IMR-90 (cell line): ENCODE measurements around the gene PANK3. TPM values are rescaled to one million over a fixed set of nuclear protein-coding genes. Genes with fewer than 3 reads are reported as not detected.
"Not testable (repeated sequence)": the region's sequence is repeated elsewhere in the genome, so short reads cannot be mapped to it uniquely, and the experiment has no call there.

Source experiments
- ATAC-seq: fragments of 200-7000 bp; cut with Tn5 transposase; 2 replicates; pipeline ENCODE4 v1.9.1; 2020; ENCODE audit warnings: low read depth, mild to moderate bottlenecking, moderate library complexity
- BruUV-seq: library from RNA; stranded (reverse); fragments of 400-500 nt; replicated peaks from 2 replicates; lab custom pipeline; 2021; lab: Mats Ljungman, UMichigan
- CTCF ChIA-PET: fragments of 300-600 bp; formaldehyde crosslinking; extraction: SDS; loops from one replicate; lab custom pipeline; 2021; ENCODE audit warnings: antibody characterized with exemption; lab: Yijun Ruan, JAX
- POLR2A ChIA-PET: fragments of 300-600 bp; sonication (Branson Sonifier 250); formaldehyde crosslinking; loops from one replicate; lab custom pipeline; 2022; ENCODE audit warnings: antibody characterized with exemption; ENCODE audit not compliant: unreplicated experiment; lab: Charles Lee
- DNase-seq: peaks from one replicate; pipeline ENCODE4 v3.0.0; 2013
- H2AFZ ChIP-seq: replicated peaks from 2 replicates; pipeline ENCODE3; 2013; ENCODE audit warnings: low read length, mild to moderate bottlenecking; ENCODE audit not compliant: poor library complexity
- H2AK5ac ChIP-seq: 2 replicates; pipeline ENCODE4 v1.6.1; 2013; ENCODE audit warnings: low read depth, low read length, inconsistent platforms
- H2AK9ac ChIP-seq: replicated peaks from 2 replicates; pipeline ENCODE3; 2013; ENCODE audit warnings: mild to moderate bottlenecking, low read depth, low read length, moderate library complexity; ENCODE audit not compliant: poor library complexity
- H2BK120ac ChIP-seq: 2 replicates; pipeline ENCODE4 v1.6.1; 2013; ENCODE audit warnings: low read depth, low read length, inconsistent platforms
- H2BK15ac ChIP-seq: 3 replicates; pipeline ENCODE4 v1.6.1; 2013; ENCODE audit warnings: low read depth, low read length, inconsistent platforms
- H2BK20ac ChIP-seq: 2 replicates; pipeline ENCODE4 v1.6.1; 2013; ENCODE audit warnings: low read depth, mild to moderate bottlenecking, inconsistent platforms, low read length, moderate library complexity
- H2BK5ac ChIP-seq: 2 replicates; pipeline ENCODE4 v1.6.1; 2013; ENCODE audit warnings: mild to moderate bottlenecking, low read depth, low read length, inconsistent platforms; ENCODE audit not compliant: poor library complexity, severe bottlenecking
- H3K14ac ChIP-seq: replicated peaks from 2 replicates; pipeline ENCODE4 v1.6.1; 2013; ENCODE audit warnings: low read depth, low read length, inconsistent platforms
- H3K18ac ChIP-seq: 2 replicates; pipeline ENCODE4 v1.6.1; 2013; ENCODE audit warnings: low read depth, low read length, control low read depth
- H3K23ac ChIP-seq: 2 replicates; pipeline ENCODE4 v1.6.1; 2013; ENCODE audit warnings: low read depth, low read length, inconsistent platforms
- H3K27ac ChIP-seq: 2 replicates; pipeline ENCODE4 v1.5.1; 2013; ENCODE audit warnings: mild to moderate bottlenecking, control low read depth, low read length; ENCODE audit not compliant: insufficient read depth
- H3K27me3 ChIP-seq: 2 replicates; pipeline ENCODE4 v1.6.1; 2013; ENCODE audit warnings: low read length; ENCODE audit not compliant: control insufficient read depth, insufficient read depth
- H3K36me3 ChIP-seq: 2 replicates; pipeline ENCODE4 v1.6.1; 2013; ENCODE audit warnings: low read length, mixed read lengths; ENCODE audit not compliant: control insufficient read depth, insufficient read depth
- H3K4ac ChIP-seq: 2 replicates; pipeline ENCODE4 v1.6.1; 2013; ENCODE audit warnings: low read depth, low read length, inconsistent platforms
- H3K4me1 ChIP-seq: 2 replicates; pipeline ENCODE4 v1.6.1; 2013; ENCODE audit warnings: low read length, mixed read lengths; ENCODE audit not compliant: control insufficient read depth, insufficient read depth
- H3K4me2 ChIP-seq: 2 replicates; pipeline ENCODE4 v1.6.1; 2013; ENCODE audit warnings: low read depth, mild to moderate bottlenecking, control low read depth, low read length, moderate library complexity
- H3K4me3 ChIP-seq: 2 replicates; pipeline ENCODE4 v1.5.1; 2013; ENCODE audit warnings: low read depth, mild to moderate bottlenecking, control low read depth, low read length, moderate library complexity; ENCODE audit not compliant: insufficient read depth
- H3K56ac ChIP-seq: 2 replicates; pipeline ENCODE4 v1.6.1; 2013; ENCODE audit warnings: low read length, inconsistent platforms; ENCODE audit not compliant: insufficient read depth; ENCODE audit errors: extremely low read depth
- H3K79me1 ChIP-seq, 2 experiments: 2 replicates each; pipeline ENCODE4 v1.6.1; 2013; ENCODE audit warnings: low read length in 2 of 2, inconsistent platforms in 1 of 2, low read depth in 1 of 2
- H3K9ac ChIP-seq: 2 replicates; pipeline ENCODE4 v1.6.1; 2013; ENCODE audit warnings: low read depth, low read length, control low read depth
- H3K9me1 ChIP-seq: 2 replicates; pipeline ENCODE4 v1.6.1; 2013; ENCODE audit warnings: low read length, inconsistent platforms; ENCODE audit not compliant: insufficient read depth
- H3K9me3 ChIP-seq: 2 replicates; pipeline ENCODE4 v1.6.1; 2013; ENCODE audit warnings: low read length; ENCODE audit not compliant: control insufficient read depth, insufficient read depth
- H4K20me1 ChIP-seq: 2 replicates; pipeline ENCODE4 v1.6.1; 2013; ENCODE audit warnings: low read length, inconsistent platforms; ENCODE audit not compliant: insufficient read depth
- H4K5ac ChIP-seq: 2 replicates; pipeline ENCODE4 v1.6.1; 2013; ENCODE audit warnings: mild to moderate bottlenecking, low read depth, low read length, control low read depth
- H4K8ac ChIP-seq, 2 experiments: 2 replicates each; pipeline ENCODE4 v1.6.1; 2013; ENCODE audit warnings: low read depth in 2 of 2, low read length in 2 of 2, control low read depth in 1 of 2, inconsistent platforms in 1 of 2
- H4K91ac ChIP-seq: 2 replicates; pipeline ENCODE4 v1.6.1; 2013; ENCODE audit warnings: low read depth, low read length, inconsistent platforms; ENCODE audit not compliant: insufficient read depth
- FOS ChIP-seq: fragments of 150-350 bp; IDR thresholded peaks from 2 replicates; pipeline ENCODE4 v1.6.1; 2016; ENCODE audit warnings: low read depth, low read length
- NFE2L2 ChIP-seq: fragments of 150-350 bp; IDR thresholded peaks from 2 replicates; pipeline ENCODE4 v1.6.1; 2016; ENCODE audit warnings: low read depth, mild to moderate bottlenecking, low read length
- RAD21 ChIP-seq: IDR thresholded peaks from 2 replicates; pipeline ENCODE4 v1.6.1; 2012; ENCODE audit warnings: low read length, improper control_type of control experiment
- RFX5 ChIP-seq: IDR thresholded peaks from 2 replicates; pipeline ENCODE4 v1.8.0; 2012; ENCODE audit warnings: low read depth, mild to moderate bottlenecking, low read length, moderate library complexity
- WGBS, 2 experiments: methylation state at CpG; one replicate each; pipeline versions ENCODE4 v1.1.5 to v1.1.7; 2013; ENCODE audit warnings: missing lambda C conversion rate in 2 of 2; ENCODE audit not compliant: insufficient read length in 1 of 2; ENCODE audit errors: extremely low coverage in 2 of 2; 5-methylcytosine and 5-hydroxymethylcytosine counted together
- dilution Hi-C: fragments of 300-500 bp; cut with HindIII; formaldehyde crosslinking; loops from one replicate; pipeline ENCODE4 v1.14.3; 2018; ENCODE audit warnings: low sequenced_read_pairs; ENCODE audit not compliant: unreplicated experiment
- in situ Hi-C: fragments of 300-500 bp; cut with MboI; formaldehyde crosslinking; loops from 3 replicates; pipeline ENCODE4 v1.14.3; 2019; ENCODE audit warnings: low sequenced_read_pairs, inconsistent platforms, mixed read lengths
- intact Hi-C: fragments of 100-400 bp; cut with micrococcal nuclease; formaldehyde crosslinking; loops from 2 replicates; pipeline ENCODE4 v1.10.0; 2022
- polyA plus RNA-seq, 3 experiments: library from polyadenylated mRNA; depleted of rRNA; stranded (reverse); fragments of >200 nt; gene quantifications; 2 replicates each; pipeline ENCODE4 v1.2.3, GENCODE V29; 2012; ENCODE audit warnings: low replicate concordance in 1 of 3
- total RNA-seq: library from RNA; depleted of rRNA; stranded (reverse); fragments of >200 nt; gene quantifications from 2 replicates; pipeline ENCODE4 v1.2.3, GENCODE V29; 2012

PANK3 gene
- total and polyA plus RNA-seq, 2 of the 4 experiments (the other 2 are of a cell fraction) = 6.9 to 21.0 TPM

DNA sequence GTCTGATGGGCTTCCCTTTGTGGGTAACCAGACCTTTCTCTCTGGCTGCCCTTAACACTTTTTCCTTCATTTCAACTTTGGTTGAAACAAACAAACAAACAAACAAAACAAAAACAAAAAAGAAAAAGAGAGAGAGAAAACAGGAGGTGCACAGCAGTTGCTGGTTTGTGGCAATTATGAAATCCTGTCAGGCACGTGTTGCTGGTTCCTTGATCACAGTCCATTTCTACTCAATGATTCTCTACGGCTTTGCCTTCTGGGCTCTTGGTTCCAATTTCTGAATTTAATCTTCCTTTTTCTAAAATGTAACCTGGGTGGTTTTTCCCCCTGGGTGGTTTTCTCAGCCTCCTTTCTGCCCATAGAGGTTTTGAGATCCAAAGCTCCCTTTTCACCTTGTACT lies 17.8 kb upstream of the PANK3 start:
- no peak overlapping the region for H3K9ac ChIP-seq
- no peak overlapping the region for H2BK20ac ChIP-seq
- H3K23ac ChIP-seq = no peak overlapping the region
- H2BK120ac ChIP-seq = no peak overlapping the region
- H3K27me3 ChIP-seq = no peaks in the 10 kb centered on the region
- no peak overlapping the region for H2BK15ac ChIP-seq
- no peak overlapping the region for H2AK9ac ChIP-seq
- H2BK5ac ChIP-seq = no peak overlapping the region
- H3K56ac ChIP-seq = no peak overlapping the region
- H3K9me1 ChIP-seq = no peaks in the 10 kb centered on the region
- no peaks in the 10 kb centered on the region for H3K9me3 ChIP-seq
- no peak overlapping the region for H2AK5ac ChIP-seq
- no TSS peak for BruUV-seq
- ATAC-seq (no peak), DNase-seq (no peak)
- no peak overlapping the region for H3K4me3 ChIP-seq
- no peak overlapping the region for H4K8ac ChIP-seq
- no peak for TF ChIP-seq RAD21
- TF ChIP-seq RFX5 = no peak
- TF ChIP-seq NFE2L2 = no peak
- TF ChIP-seq FOS = no peak
- CTCF ChIA-PET = interaction anchor here (0.6 kb wide), 2 partner anchors 340 to 1555 kb away, joined by 3 read pairs; no protein-coding TSS in a partner anchor
- no peaks in the 10 kb centered on the region for H4K20me1 ChIP-seq
- POLR2A ChIA-PET = interaction anchor here (0.6 kb wide), 1 partner anchor 340 kb away, joined by 5 read pairs; no protein-coding TSS in a partner anchor
- no peak overlapping the region for H2AFZ ChIP-seq
- dilution Hi-C loops = no loop called here
- H3K4me1 ChIP-seq = no peaks in the 10 kb centered on the region
- H3K14ac ChIP-seq = no peak overlapping the region
- no CpG with 5 or more reads among the region's 2 CpGs for WGBS, 2 experiments
- H3K27ac ChIP-seq = no peak overlapping the region
- no peak overlapping the region for H4K91ac ChIP-seq
- no peak overlapping the region for H4K5ac ChIP-seq
- no peak overlapping the region for H3K18ac ChIP-seq
- no peaks in the 10 kb centered on the region for H3K79me1 ChIP-seq
- H3K36me3 ChIP-seq = no peaks in the 10 kb centered on the region
- in situ Hi-C loops = no loop called here
- no peak overlapping the region for H3K4ac ChIP-seq
- intact Hi-C loops = no loop called here
- no peak overlapping the region for H3K4me2 ChIP-seq

DNA sequence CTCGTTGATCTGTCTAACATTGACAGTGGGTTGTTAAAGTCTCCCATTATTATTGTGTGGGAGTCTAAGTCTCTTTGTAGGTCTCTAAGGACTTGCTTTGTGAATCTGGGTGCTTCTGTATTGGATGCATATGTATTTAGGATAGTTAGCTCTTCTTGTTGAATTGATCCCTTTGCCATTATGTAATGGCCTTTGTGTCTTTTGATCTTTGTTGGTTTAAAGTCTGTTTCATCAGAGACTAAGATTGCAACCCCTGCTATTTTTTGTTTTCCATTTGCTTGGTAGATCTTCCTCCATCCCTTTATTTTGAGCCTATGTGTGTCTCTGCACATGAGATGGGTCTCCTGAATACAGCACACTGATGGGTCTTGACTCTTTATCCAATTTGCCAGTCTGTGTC lies 17.0 kb upstream of the PANK3 start:
- H3K23ac ChIP-seq, H3K18ac ChIP-seq, H2AFZ ChIP-seq, H2BK5ac ChIP-seq, in situ Hi-C loops, H4K20me1 ChIP-seq, H3K27ac ChIP-seq, CTCF ChIA-PET, dilution Hi-C loops, DNase-seq, H2BK15ac ChIP-seq, H4K91ac ChIP-seq, H2AK5ac ChIP-seq, H4K5ac ChIP-seq, H3K9me3 ChIP-seq, H2BK20ac ChIP-seq, POLR2A ChIA-PET, H2BK120ac ChIP-seq, H3K4ac ChIP-seq, H3K14ac ChIP-seq, H3K4me1 ChIP-seq, H3K9ac ChIP-seq, BruUV-seq, ATAC-seq, H3K36me3 ChIP-seq, H3K27me3 ChIP-seq, intact Hi-C loops, H4K8ac ChIP-seq, H3K4me2 ChIP-seq, H3K4me3 ChIP-seq, H3K9me1 ChIP-seq, H3K79me1 ChIP-seq, H2AK9ac ChIP-seq, H3K56ac ChIP-seq: not testable (repeated sequence)
- no CpG with 5 or more reads among the region's 1 CpG for WGBS, 2 experiments
